ENCODE measurements around the gene CTDSPL2.

Gene CTDSPL2

GRCh38 chr15:44426975-44427755 is at the start of gene CTDSPL2:
Gene CTDSPL2, plus strand, starts transcription at chr15:44427629. Its CDS starts 31,386 bp downstream, at chr15:44459015.
- H3K36me3 ChIP-seq (ENCODE audit: low read depth) = peaks cover 12% of the 10 kb centered on the region; the same call in 1 of the 2 replicates
- ATAC-seq (ENCODE audit: low read depth) (peak; percentile 95), DNase-seq (ENCODE audit: low spot score) (peak; percentile 100)
- H3K27ac ChIP-seq (ENCODE audit: poor library complexity, severe bottlenecking) = peak within 1 kb of the TSS; percentile 92
- no peaks in the 10 kb centered on the region for H3K9me3 ChIP-seq (ENCODE audit: severe bottlenecking)
- peak within 1 kb of the TSS; percentile 56 for H3K4me3 ChIP-seq (ENCODE audit: severe bottlenecking)
- peak; percentile 75 for TF ChIP-seq CTCF (IDR thresholded peaks at IDR 0.05; ENCODE audit: poor library complexity, severe bottlenecking)
- peaks cover 13% of the 10 kb centered on the region for H3K4me1 ChIP-seq (ENCODE audit: insufficient read depth, poor library complexity, severe bottlenecking)
- no peaks in the 10 kb centered on the region for H3K27me3 ChIP-seq (ENCODE audit: insufficient read depth, poor library complexity, severe bottlenecking)

GRCh38 chr15:44381236-44381635 is 46.2 kb upstream of the CTDSPL2 start:
- no peaks in the 10 kb centered on the region for H3K9me3 ChIP-seq (ENCODE audit: severe bottlenecking)
- no peaks in the 10 kb centered on the region for H3K27me3 ChIP-seq (ENCODE audit: insufficient read depth, poor library complexity, severe bottlenecking)
- H3K27ac ChIP-seq (ENCODE audit: poor library complexity, severe bottlenecking) = no peak overlapping the region
- H3K4me3 ChIP-seq (ENCODE audit: severe bottlenecking) = no peak overlapping the region
- no peak for DNase-seq (ENCODE audit: low spot score)
- H3K4me1 ChIP-seq (ENCODE audit: insufficient read depth, poor library complexity, severe bottlenecking) = peaks cover 3% of the 10 kb centered on the region
- no peak for TF ChIP-seq CTCF (IDR thresholded peaks at IDR 0.05; ENCODE audit: poor library complexity, severe bottlenecking)
- H3K36me3 ChIP-seq (ENCODE audit: low read depth) = peaks cover 34% of the 10 kb centered on the region
- no peak for ATAC-seq (ENCODE audit: low read depth)

GRCh38 chr15:44385344-44385942 is 42.0 kb upstream of the CTDSPL2 start:
- ATAC-seq (ENCODE audit: low read depth) = no peak
- Histone ChIP-seq H3K4me3 (ENCODE audit: severe bottlenecking) (no peak overlapping the region), H3K27ac (ENCODE audit: poor library complexity, severe bottlenecking) (no peak overlapping the region)

GRCh38 chr15:44394062-44394461 is 33.4 kb upstream of the CTDSPL2 start:
- Histone ChIP-seq H3K4me3 (ENCODE audit: severe bottlenecking) (no peak overlapping the region), H3K27me3 (ENCODE audit: insufficient read depth, poor library complexity, severe bottlenecking) (no peaks in the 10 kb centered on the region)
- TF ChIP-seq CTCF (IDR thresholded peaks at IDR 0.05; ENCODE audit: poor library complexity, severe bottlenecking) = no peak

More at GRCh38 chr15:44385344-44385942, 42.0 kb upstream of the CTDSPL2 start:
- H3K9me3 ChIP-seq (ENCODE audit: severe bottlenecking) = no peaks in the 10 kb centered on the region
- H3K27me3 ChIP-seq (ENCODE audit: insufficient read depth, poor library complexity, severe bottlenecking) = no peaks in the 10 kb centered on the region
- TF ChIP-seq CTCF (IDR thresholded peaks at IDR 0.05; ENCODE audit: poor library complexity, severe bottlenecking) = no peak
- H3K4me1 ChIP-seq (ENCODE audit: insufficient read depth, poor library complexity, severe bottlenecking) = peaks cover 3% of the 10 kb centered on the region
- peaks cover 34% of the 10 kb centered on the region for H3K36me3 ChIP-seq (ENCODE audit: low read depth)
- DNase-seq (ENCODE audit: low spot score) = no peak

More at GRCh38 chr15:44394062-44394461, 33.4 kb upstream of the CTDSPL2 start:
- H3K9me3 ChIP-seq (ENCODE audit: severe bottlenecking) = no peaks in the 10 kb centered on the region
- H3K27ac ChIP-seq (ENCODE audit: poor library complexity, severe bottlenecking) = no peak overlapping the region
- no peaks in the 10 kb centered on the region for H3K4me1 ChIP-seq (ENCODE audit: insufficient read depth, poor library complexity, severe bottlenecking)
- no peak for DNase-seq (ENCODE audit: low spot score)
- 0 out of 2 replicates have a peak, but pooled peaks cover 12% of the 10 kb centered on the region for H3K36me3 ChIP-seq (ENCODE audit: low read depth)
- ATAC-seq (ENCODE audit: low read depth) = no peak
